OCI-M2 (cell line): Measurements from ENCODE around the gene PSMD11.

Source experiments
- DNase-seq: peaks from one replicate; lab custom pipeline; 2025; ENCODE audit not compliant: unreplicated experiment; lab: John Stamatoyannopoulos, UW

The PSMD11 gene

GRCh38 chr17:32463304-32463703 lies 19.0 kb downstream of the PSMD11 start:
- no peak for DNase-seq

GRCh38 chr17:32464374-32464773 lies 20.1 kb downstream of the PSMD11 start:
- DNase-seq = no peak

- DNase-seq = no peak
These were observed 23.6 kb downstream of the PSMD11 start for GRCh38 chr17:32467949-32468348.

GRCh38 chr17:32470405-32471167 lies 26.3 kb downstream of the PSMD11 start:
- DNase-seq = no peak

- DNase-seq = no peak
These were observed 27.3 kb downstream of the PSMD11 start for GRCh38 chr17:32471652-32472051.

- DNase-seq = no peak
These were observed 30.9 kb downstream of the PSMD11 start for GRCh38 chr17:32475258-32475657.

- no peak for DNase-seq
These were observed 32.9 kb downstream of the PSMD11 start for GRCh38 chr17:32477220-32477619.

- DNase-seq = no peak
These were observed 34.8 kb downstream of the PSMD11 start for GRCh38 chr17:32479074-32479617.

GRCh38 chr17:32481193-32481592 lies 36.9 kb downstream of the PSMD11 start:
- DNase-seq = no peak

- no peak for DNase-seq
These were observed 38.4 kb downstream of the PSMD11 start for GRCh38 chr17:32482568-32483320.

GRCh38 chr17:32483451-32484019 lies 39.2 kb downstream of the PSMD11 start:
- DNase-seq = no peak

- DNase-seq = no peak
These were observed 39.7 kb downstream of the PSMD11 start for GRCh38 chr17:32484041-32484461.

GRCh38 chr17:32484628-32485027 lies 40.3 kb downstream of the PSMD11 start:
- no peak for DNase-seq

GRCh38 chr17:32485261-32486110 lies 41.2 kb downstream of the PSMD11 start:
- DNase-seq = no peak

- DNase-seq = no peak
These were observed 41.9 kb downstream of the PSMD11 start for GRCh38 chr17:32486111-32486700.

- no peak for DNase-seq
These were observed 42.6 kb downstream of the PSMD11 start, which contains the start of gene CDK5R1 for GRCh38 chr17:32486701-32487472. TSS of gene CDK5R1 (plus strand) at chr17:32486993. CDS start at chr17:32487621, 628 bp downstream.

GRCh38 chr17:32487473-32488176 lies 43.3 kb downstream of the PSMD11 start:
- no peak for DNase-seq

- no peak for DNase-seq
These were observed 43.9 kb downstream of the PSMD11 start for GRCh38 chr17:32488177-32488542.

GRCh38 chr17:32488604-32489180 lies 44.4 kb downstream of the PSMD11 start:
- no peak for DNase-seq
